Raji (cell line): ENCODE data around the gene TXNRD1.

Experiments
- POLR2A ChIP-seq: IDR thresholded peaks from 2 replicates; pipeline ENCODE4 v1.6.1; 2011; ENCODE audit warnings: low read depth, low read length, control low read depth; ENCODE audit not compliant: insufficient read depth

Gene TXNRD1

DNA sequence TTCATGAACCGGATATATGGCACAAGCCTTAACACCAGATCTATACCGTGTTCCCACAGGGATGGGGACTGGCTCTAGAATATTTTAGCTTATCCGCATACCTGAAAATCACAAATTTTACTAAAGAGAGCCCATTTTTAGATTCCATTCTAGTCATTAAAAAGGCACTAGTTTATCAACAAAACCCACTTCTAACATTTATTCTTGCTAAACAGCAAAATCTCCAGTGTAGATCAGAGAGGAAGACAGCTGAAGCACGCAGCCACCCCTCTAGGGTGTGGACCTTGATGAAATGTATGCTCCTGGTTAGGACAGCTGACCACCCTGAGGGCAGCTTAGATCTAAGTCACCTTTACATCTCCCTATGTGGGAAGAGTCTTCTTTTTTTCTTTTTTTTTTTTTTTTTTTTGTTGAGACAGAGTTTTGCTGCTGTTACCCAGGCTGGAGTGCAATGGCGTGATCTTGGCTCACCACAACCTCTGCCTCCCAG is 150.4 kb downstream of the TXNRD1 start:
- no peak for TF ChIP-seq POLR2A

DNA sequence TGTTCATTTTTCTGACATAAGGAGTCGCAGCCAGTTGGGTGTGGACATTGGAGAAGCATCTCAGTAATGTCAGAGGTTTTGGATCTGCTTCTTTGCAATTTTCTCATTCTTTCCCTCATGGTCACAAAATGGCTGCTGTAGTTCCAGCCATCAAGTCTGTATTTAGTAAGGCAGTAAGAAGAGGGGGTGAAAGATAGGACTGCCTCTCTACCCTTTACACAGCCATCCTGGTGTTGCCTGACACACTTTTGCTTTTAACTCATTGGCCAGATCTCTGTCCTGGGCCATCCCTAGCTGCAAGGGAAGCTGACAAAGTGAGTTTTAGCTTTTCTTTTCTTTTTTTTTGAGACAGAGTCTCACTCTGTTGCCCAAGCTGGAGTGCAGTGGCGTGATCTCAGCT is 154.1 kb downstream of the TXNRD1 start:
- TF ChIP-seq POLR2A, result no peak

DNA sequence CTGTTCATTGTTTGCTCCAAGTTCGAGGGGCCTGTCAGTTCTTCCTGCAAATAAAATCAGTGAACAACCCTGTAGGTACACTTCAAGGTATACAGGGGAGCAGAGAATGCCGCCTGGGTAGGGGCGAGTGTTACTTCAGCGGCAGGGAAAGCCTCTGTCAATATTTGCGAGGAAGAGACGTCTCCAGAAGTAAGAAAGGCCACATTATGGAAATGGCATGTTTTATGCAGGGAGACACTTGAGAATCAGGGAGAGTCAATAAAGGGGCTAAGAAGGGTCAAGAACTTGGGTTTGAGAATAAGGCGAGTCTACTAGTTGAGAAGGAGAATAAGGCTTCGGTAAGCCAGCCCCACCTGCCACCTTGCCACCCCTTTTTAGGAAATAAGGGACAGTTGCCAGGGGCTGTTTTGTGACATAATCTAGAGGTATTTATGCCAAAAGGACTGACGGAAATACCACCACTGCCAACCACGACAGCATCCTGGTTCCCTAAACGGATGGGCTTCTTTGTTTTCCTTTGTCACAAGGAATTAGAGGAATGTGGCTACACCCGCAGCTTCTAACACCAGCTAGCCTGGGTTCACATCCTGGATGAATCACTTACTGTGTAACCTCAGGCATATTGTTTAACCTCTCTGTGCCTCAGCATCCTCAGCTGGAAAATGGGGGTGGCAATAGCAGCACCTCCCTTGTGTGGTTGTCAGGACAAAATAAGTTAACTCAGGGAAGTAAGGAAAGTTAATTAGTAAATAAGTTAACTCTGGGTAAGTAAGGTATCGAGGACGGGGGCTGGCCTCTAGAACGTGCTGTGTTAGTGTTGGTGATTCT is 155.7 kb downstream of the TXNRD1 start:
- TF ChIP-seq POLR2A, result no peak

DNA sequence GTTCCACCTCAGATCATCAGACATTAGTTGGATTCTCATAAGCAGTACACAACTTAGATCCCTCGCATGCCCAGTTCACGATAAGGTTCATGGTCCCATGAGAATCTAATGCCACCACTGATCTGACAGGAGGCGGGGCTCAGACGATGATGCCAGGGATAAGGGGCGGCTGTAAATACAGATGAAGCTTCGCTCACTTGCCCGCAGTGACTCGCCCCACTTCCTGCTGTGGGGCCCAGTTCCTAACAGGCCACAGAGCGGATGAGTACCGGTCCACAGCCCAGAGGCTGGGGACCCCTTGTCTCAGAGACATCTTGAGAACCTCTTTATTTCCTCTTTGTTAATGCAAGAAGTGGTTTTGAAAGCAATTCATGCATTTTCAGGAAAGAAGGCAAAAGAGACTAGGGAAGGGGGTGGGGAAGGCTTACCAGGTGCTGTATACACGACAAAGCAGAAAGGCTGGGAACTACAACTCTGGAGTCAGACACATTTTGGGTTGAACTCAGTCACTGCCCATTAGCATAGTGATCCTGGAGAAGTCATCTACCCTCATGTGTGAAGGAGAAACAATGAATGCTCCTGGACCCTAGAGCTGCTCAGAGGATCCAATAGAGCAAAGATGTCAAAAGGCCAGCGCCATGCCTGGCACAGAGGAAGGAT is 156.6 kb downstream of the TXNRD1 start:
- TF ChIP-seq POLR2A, result no peak

DNA sequence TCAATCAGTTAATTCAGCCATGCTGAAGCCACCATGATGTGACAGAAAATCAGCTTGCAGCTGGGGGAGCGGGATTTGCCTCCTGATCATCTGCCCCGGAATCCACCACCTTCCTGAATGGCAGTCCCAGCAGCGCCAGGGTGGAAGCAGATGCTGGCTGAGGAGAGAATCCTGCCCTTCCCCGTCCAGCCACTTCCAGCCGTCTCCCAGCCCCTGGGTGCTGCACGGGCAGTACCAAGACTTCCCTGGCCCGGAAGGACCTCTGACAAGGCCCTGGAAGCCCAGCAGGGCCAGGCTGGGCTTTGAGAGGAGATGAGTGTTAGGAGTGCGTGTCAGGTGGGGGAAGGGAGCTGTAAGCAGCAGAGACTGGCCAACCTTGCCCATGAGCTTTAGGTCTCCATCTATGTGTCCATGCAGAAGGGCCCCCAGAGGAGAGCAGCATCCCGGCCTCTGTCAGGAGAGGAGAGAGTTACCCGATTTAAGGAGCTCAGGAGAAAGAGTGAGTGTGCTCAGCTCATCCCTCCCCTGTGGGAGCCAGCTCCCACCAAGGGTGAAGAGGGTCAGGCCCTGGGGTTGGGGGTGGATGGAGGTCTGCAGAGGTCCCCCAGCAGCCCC is 157.2 kb downstream of the TXNRD1 start:
- no peak for TF ChIP-seq POLR2A

DNA sequence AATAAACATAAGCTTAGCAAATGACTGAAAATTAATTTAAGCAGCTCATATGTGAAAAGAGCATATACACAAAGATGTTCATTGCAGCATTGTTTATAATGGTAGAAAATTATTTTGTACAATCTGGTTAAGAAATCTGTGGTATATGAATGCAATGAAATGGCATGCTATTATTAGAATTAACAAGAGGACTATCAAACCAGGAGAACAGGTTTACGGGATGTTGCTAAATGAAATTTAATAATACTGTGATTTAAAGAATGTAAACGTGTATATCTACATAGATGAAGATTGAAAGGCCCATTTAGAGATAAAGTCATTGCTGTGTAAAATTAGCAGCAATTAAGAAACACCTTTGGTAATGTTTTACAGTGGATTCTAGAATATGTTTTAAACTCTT is 158.5 kb downstream of the TXNRD1 start:
- no peak for TF ChIP-seq POLR2A

DNA sequence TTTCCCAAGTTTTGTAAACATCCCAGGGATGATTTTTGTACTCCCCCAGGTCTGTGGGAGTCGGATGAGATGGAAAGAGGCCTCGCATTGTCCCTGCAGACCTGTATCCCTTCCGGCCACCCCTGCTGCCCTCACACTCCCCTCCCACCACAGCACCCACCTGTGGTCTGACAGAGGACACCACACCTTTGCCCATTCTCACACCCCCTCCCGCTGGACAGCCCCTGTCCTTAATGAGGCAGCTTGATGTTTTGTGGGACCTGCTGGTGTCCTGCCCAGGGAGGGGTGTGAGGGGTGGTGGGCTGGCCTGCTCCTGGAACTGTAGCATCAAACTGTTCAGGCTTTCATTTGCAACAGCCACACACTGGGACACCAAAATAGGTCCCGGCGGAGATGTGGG is 159.2 kb downstream of the TXNRD1 start:
- no peak for TF ChIP-seq POLR2A

DNA sequence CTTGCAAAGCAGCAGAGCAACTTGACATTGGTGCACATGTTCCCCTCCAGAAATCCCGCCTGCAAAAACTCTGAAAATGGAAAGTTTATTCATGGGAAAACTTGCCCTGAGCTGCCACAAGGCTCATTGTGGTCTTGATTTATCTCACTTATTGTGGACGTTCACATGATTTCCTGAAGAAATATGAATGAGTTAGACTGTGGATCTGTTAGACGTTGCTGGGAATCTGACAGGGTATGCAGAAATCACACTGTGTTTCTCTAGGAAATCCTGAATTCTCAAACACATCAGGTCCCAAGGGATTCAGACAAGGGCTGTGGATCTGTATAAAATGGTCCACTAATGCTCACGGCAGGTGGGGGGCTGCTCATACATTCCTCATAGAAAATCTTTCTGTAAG is 160.2 kb downstream of the TXNRD1 start:
- no peak for TF ChIP-seq POLR2A

DNA sequence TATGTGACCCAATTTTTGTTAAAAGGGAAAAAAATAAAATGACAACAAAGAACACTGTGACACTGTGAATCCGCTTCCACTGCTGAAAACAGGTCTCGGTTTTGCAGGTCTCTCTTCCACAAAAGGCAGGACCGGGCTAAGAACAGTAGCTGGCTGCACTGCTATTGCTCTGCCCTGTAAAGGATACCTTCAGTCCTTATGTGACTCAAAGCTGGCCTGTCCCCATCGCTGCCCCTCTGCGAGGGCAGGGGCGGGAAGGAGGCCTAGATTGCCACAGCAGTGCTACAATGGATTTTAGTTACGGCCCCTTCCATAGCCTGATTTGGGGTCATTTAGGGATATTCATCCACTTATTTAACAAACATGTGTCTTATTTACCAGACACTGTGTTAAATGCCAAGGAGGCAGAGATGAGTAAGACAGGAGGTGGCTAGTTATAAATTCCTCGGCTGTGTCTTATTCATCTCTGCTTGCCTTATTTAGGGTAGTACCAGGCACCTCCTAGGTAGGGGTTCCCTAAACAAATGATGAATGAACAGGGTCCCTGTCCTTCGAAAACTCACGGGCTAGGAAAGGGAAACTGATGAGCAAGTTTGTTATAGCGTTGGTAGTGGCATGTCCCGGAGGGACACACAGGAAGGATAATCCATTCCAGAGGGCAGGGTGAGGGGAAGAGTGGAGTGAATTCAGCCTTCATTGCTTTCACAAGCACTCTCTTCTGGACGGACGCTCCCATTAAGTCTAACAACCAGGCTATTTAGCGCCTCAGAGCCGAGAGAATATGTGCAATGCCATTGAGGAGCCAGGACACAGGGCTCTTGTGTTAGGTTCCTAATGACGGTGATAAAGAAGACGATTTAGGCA is 161.3 kb downstream of the TXNRD1 start:
- TF ChIP-seq POLR2A, result no peak

DNA sequence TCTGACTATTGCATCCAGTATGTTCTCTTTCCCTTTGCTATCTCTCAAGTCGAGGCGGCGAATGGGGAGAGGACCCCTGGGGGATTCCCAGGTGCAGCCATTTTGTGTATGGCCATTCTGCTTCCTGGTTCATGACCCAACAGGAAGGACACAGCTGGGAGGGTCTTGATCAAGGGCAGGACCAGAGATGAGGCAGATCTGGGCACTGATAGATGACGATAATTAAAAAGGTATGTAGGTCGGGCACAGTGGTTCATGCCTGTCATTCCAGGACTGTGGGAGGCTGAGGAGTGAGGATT is 161.9 kb downstream of the TXNRD1 start:
- TF ChIP-seq POLR2A, result no peak

DNA sequence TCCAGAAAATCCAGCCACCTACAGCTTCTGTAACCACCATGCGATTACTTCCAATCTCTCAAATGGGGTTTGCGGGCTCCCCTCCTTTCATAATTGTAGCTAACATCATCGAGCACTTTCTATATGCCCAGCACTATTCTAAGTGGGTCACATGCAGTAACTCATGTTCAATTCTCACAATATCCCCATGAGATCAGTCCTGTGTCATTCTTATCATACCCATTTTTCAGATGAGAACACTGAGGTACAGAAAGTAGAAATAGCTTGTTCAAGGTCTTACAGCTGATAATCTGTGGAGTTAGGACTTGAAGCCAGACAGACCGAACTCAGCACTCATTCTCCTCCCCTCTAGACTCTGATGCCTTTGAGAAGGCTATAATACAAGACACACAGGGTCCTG is 162.8 kb downstream of the TXNRD1 start:
- no peak for TF ChIP-seq POLR2A

DNA sequence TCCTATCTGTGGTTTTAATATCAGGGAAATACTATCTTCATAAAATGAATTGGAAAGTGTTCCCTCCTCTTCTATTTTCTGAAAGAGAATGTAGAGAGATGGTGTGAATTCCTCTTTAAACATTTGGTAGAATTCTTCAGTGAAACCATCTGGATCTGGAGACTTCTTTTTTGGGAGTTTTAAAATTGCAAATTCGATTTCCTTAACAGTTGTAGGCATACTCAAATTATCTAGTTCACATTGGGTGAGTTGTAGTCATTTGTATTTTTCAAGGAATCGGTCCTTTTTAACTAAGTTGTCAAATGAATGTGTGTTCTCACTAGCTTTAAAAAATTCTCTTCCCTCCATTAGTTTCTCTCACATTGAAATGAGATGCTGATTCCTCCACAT is 165.8 kb downstream of the TXNRD1 start:
- TF ChIP-seq POLR2A, result no peak

DNA sequence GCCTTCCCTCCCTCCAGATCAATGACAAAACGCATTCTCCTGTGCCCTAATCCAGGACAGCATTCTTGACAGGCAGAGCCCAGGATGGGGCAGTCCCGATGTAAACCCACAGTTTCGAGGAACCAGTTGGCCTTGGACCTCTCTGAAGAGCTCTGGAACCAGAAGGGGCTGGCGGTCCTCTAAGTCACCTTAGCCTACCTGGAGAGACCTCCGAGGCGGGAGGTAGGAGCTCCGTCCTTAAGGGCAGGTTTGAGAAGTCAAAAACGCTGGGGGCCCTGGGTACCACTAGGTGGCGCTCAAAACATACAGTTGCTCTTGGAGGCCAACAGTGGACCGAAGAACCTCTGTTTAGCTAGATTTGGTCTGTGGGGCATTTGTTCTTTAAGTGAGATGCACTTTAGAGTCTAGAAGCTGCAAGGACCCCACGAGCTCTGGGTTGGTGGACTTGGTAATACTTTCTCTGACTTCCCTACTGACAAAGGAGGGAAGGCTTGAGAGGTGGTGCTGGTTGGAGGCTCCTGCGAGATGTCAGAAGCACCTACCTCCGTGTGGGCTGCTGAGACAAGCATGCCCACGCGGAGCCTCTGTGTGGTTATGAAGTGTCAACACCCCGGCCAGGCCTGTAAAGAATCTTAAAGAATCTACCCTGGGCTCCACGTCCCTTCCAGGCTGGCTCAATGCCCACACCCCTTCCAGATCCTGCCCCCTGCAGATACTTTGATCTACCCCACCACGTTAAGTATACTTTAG is 166.3 kb downstream of the TXNRD1 start:
- no peak for TF ChIP-seq POLR2A

DNA sequence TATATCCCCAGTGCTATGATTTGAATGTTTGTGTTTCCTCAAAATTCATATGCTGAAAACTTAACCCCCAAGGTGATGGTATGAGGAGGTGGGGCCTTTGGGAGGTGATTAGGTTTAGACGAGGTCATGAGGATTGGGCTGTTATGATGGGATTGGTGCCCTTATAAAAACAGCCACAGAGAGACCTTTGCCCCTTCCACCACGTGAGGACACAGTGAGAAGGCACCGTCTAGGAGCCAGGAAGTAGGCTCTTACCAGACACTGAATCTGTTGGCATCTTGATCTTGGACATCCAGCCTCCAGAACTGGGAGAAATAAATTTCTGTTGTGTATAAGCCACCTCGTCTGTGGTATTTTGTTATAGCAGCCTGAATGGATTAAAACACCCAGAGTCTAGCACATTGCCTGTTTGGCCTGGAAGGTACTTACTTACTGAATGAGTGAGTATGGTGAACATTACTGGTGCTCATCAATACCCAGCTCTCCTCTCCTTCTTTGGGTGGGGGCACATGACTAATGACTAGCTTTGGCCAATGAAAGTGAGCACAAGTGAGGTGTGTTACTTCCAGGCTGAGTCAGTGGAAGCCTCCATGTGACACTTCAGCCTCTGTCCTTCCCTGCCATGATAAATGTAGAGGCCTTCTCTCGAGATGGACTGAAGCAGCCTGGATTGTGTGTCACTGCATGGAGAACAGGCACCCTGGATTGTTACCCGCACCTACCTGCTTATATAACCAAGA is 168.7 kb downstream of the TXNRD1 start:
- no peak for TF ChIP-seq POLR2A
